Liver (tissue), 9 donors: ENCODE data around the gene TSPAN31. TPM values are rescaled to one million over a fixed set of nuclear protein-coding genes. Genes with fewer than 3 reads are reported as not detected.

ENCODE experiments used
- DNase-seq: peaks from one replicate; pipeline ENCODE4 v3.0.0-alpha.2; 2017; ENCODE audit warnings: low spot score
- H3K27ac ChIP-seq, 2 donors: one replicate each; pipeline ENCODE4 v1.7.0; 2013; ENCODE audit warnings: inconsistent platforms in 2 of 2, low read length in 2 of 2, control low read depth in 1 of 2, low read depth in 1 of 2, mild to moderate bottlenecking in 1 of 2
- H3K27me3 ChIP-seq, 4 donors: one replicate each; pipeline versions ENCODE4 v1.6.1 to v1.7.0; 2013; ENCODE audit warnings: low read length in 3 of 4, inconsistent platforms in 1 of 4, mild to moderate bottlenecking in 1 of 4, moderate library complexity in 1 of 4; ENCODE audit not compliant: control insufficient read depth in 4 of 4, insufficient read depth in 4 of 4
- H3K36me3 ChIP-seq, 4 donors: one replicate each; pipeline versions ENCODE4 v1.6.1 to v1.7.0; 2013; ENCODE audit warnings: low read length in 3 of 4, mild to moderate bottlenecking in 3 of 4, low read depth in 1 of 4, moderate library complexity in 1 of 4; ENCODE audit not compliant: control insufficient read depth in 4 of 4, insufficient read depth in 3 of 4
- H3K4me1 ChIP-seq, 4 donors: one replicate each; pipeline versions ENCODE4 v1.6.1 to v1.7.0; 2013; ENCODE audit warnings: low read length in 3 of 4, mild to moderate bottlenecking in 3 of 4, moderate library complexity in 1 of 4; ENCODE audit not compliant: control insufficient read depth in 4 of 4, insufficient read depth in 4 of 4
- H3K4me3 ChIP-seq, 3 donors: one replicate each; pipeline versions ENCODE4 v1.6.1 to v1.7.0; 2013; ENCODE audit warnings: low read length in 3 of 3, control low read depth in 1 of 3, low read depth in 1 of 3, mild to moderate bottlenecking in 1 of 3
- H3K9ac ChIP-seq, 2 donors: one replicate each; pipeline ENCODE4 v1.7.0; 2013; ENCODE audit warnings: low read length in 2 of 2, mild to moderate bottlenecking in 2 of 2, moderate library complexity in 2 of 2, control low read depth in 1 of 2, low read depth in 1 of 2
- H3K9me3 ChIP-seq, 4 donors: one replicate each; pipeline versions ENCODE4 v1.6.1 to v1.7.0; 2013; ENCODE audit warnings: low read length in 3 of 4; ENCODE audit not compliant: control insufficient read depth in 4 of 4
- ATF3 ChIP-seq: IDR thresholded peaks from 2 replicates; pipeline ENCODE4 v1.6.1; 2016; ENCODE audit warnings: antibody characterized with exemption
- EGR1 ChIP-seq, 2 donors: IDR thresholded peaks; 2 replicates each; pipeline ENCODE4 v1.6.1; 2016 to 2018; ENCODE audit warnings: antibody characterized with exemption in 2 of 2, low read depth in 2 of 2
- FOXA1 ChIP-seq: IDR thresholded peaks from 2 replicates; pipeline ENCODE4 v1.6.1; 2016; ENCODE audit warnings: antibody characterized with exemption
- FOXA2 ChIP-seq: IDR thresholded peaks from 2 replicates; pipeline ENCODE4 v1.6.1; 2016; ENCODE audit warnings: antibody characterized with exemption
- GABPA ChIP-seq, 2 donors: IDR thresholded peaks in 1 of 2; conservative IDR thresholded peaks in 1 of 2; 2 replicates each; pipeline ENCODE4 v1.6.1; 2016; ENCODE audit warnings: antibody characterized with exemption in 2 of 2, mild to moderate bottlenecking in 1 of 2, moderate library complexity in 1 of 2
- HNF4A ChIP-seq, 2 donors: conservative IDR thresholded peaks; 2 replicates each; pipeline ENCODE4 v1.6.1; 2016; ENCODE audit warnings: antibody characterized with exemption in 2 of 2, mild to moderate bottlenecking in 2 of 2
- HNF4G ChIP-seq: IDR thresholded peaks from 2 replicates; pipeline ENCODE4 v1.6.1; 2016; ENCODE audit warnings: antibody characterized with exemption
- JUND ChIP-seq, 2 donors: IDR thresholded peaks; 2 replicates each; pipeline ENCODE4 v1.6.1; 2016; ENCODE audit warnings: antibody characterized with exemption in 2 of 2
- NR2F2 ChIP-seq: IDR thresholded peaks from 2 replicates; pipeline ENCODE4 v1.6.1; 2016; ENCODE audit warnings: antibody characterized with exemption
- RAD21 ChIP-seq, 2 donors: IDR thresholded peaks; 2 replicates each; pipeline ENCODE4 v1.6.1; 2016; ENCODE audit warnings: antibody characterized with exemption in 2 of 2, mild to moderate bottlenecking in 2 of 2
- REST ChIP-seq: IDR thresholded peaks from 2 replicates; pipeline ENCODE4 v1.6.1; 2016; ENCODE audit warnings: antibody characterized with exemption, mild to moderate bottlenecking
- RXRA ChIP-seq, 2 donors: IDR thresholded peaks; 2 replicates each; pipeline ENCODE4 v1.6.1; 2017 to 2018; ENCODE audit warnings: antibody characterized with exemption in 2 of 2, mild to moderate bottlenecking in 1 of 2
- SP1 ChIP-seq: IDR thresholded peaks from 2 replicates; pipeline ENCODE4 v1.6.1; 2018; ENCODE audit warnings: antibody characterized with exemption, mild to moderate bottlenecking
- TAF1 ChIP-seq: conservative IDR thresholded peaks from 2 replicates; pipeline ENCODE4 v1.6.1; 2016; ENCODE audit warnings: antibody characterized with exemption, mild to moderate bottlenecking
- YY1 ChIP-seq: IDR thresholded peaks from 2 replicates; pipeline ENCODE4 v1.6.1; 2016; ENCODE audit warnings: antibody characterized with exemption, mild to moderate bottlenecking
- ZBTB33 ChIP-seq: IDR thresholded peaks from 2 replicates; pipeline ENCODE4 v1.6.1; 2016; ENCODE audit warnings: antibody characterized with exemption
- WGBS: extraction: QIAGEN DNeasy Blood & Tissue Kit; methylation state at CpG from one replicate; pipeline ENCODE4 v1.1.7; 2013; 5-methylcytosine and 5-hydroxymethylcytosine counted together
- polyA plus RNA-seq, 2 donors: library from polyadenylated mRNA; stranded (reverse) in 1 of 2; unstranded in 1 of 2; fragments of 200-250 nt in 1 of 2; fragments of >200 nt in 1 of 2; fragmentation: Nextera tagmentation in 1 of 2; extraction: Ambion mirVana in 1 of 2; gene quantifications; one replicate each; pipeline versions ENCODE4 v1.2.1 to v1.2.3, GENCODE V29; 2013 to 2015
- total RNA-seq, 2 donors: library from RNA; depleted of rRNA; stranded (reverse); fragments of >200 nt; gene quantifications; one replicate each; pipeline ENCODE4 v1.2.3, GENCODE V29; 2014
- TF ChIP-seq, protein P1 (sequence below): fragments of 150-350 bp; IDR thresholded peaks from 2 replicates; pipeline ENCODE4 v1.5.1; 2017; ENCODE audit warnings: improper control_type of control experiment, low read depth, low read length; ENCODE audit not compliant: missing input control
- TF ChIP-seq, protein P2 (sequence below): IDR thresholded peaks from 2 replicates; pipeline ENCODE4 v1.6.1; 2016; ENCODE audit warnings: antibody characterized with exemption
- donor health status: healthy.
- donor health status: healthy.
- donor health status: healthy.
- donor health status: healthy.
- donor health status: healthy.

Gene TSPAN31
- total and polyA plus RNA-seq, 4 donors = 16.9 to 39.4 (median 24.6) TPM

- TF ChIP-seq, protein P1, sequence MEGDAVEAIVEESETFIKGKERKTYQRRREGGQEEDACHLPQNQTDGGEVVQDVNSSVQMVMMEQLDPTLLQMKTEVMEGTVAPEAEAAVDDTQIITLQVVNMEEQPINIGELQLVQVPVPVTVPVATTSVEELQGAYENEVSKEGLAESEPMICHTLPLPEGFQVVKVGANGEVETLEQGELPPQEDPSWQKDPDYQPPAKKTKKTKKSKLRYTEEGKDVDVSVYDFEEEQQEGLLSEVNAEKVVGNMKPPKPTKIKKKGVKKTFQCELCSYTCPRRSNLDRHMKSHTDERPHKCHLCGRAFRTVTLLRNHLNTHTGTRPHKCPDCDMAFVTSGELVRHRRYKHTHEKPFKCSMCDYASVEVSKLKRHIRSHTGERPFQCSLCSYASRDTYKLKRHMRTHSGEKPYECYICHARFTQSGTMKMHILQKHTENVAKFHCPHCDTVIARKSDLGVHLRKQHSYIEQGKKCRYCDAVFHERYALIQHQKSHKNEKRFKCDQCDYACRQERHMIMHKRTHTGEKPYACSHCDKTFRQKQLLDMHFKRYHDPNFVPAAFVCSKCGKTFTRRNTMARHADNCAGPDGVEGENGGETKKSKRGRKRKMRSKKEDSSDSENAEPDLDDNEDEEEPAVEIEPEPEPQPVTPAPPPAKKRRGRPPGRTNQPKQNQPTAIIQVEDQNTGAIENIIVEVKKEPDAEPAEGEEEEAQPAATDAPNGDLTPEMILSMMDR = no peak
- TF ChIP-seq, protein P2, sequence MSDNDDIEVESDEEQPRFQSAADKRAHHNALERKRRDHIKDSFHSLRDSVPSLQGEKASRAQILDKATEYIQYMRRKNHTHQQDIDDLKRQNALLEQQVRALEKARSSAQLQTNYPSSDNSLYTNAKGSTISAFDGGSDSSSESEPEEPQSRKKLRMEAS = no peak
- TF ChIP-seq HNF4G (no peak), TAF1 (no peak), JUND (IDR thresholded peaks at IDR 0.05) (no peak), EGR1 (IDR thresholded peaks at IDR 0.05; ENCODE audit: low read depth in 2 of 2) (no peak), SP1 (no peak), REST (no peak), RAD21 (IDR thresholded peaks at IDR 0.05) (no peak), HNF4A (conservative IDR thresholded peaks at IDR 0.05) (no peak), ZBTB33 (no peak), GABPA (IDR thresholded peaks at IDR 0.05 in 1 of 2, conservative IDR thresholded peaks at IDR 0.05 in 1 of 2) (no peak), RXRA (IDR thresholded peaks at IDR 0.05) (no peak), ATF3 (no peak), YY1 (no peak), NR2F2 (no peak), FOXA1 (no peak), FOXA2 (no peak)
- no peak overlapping the region for H3K4me3 ChIP-seq
- no peaks in the 10 kb centered on the region for H3K36me3 ChIP-seq
- no peak for DNase-seq
- 83% methylated on average over 13 of the region's 13 CpGs for WGBS
- no peak overlapping the region for H3K9ac ChIP-seq
- peaks cover 3 to 14% (median 9%) of the 10 kb centered on the region in 4 donors for H3K4me1 ChIP-seq
- no peaks in the 10 kb centered on the region for H3K27me3 ChIP-seq
- H3K9me3 ChIP-seq = no peaks in the 10 kb centered on the region
- H3K27ac ChIP-seq = no peak overlapping the region
Observed at GRCh38 chr12:57730336-57731067, 14.3 kb upstream of the TSPAN31 start.
